PC-9 (cell line): ENCODE measurements around the gene DCAF15. TPM values are rescaled to one million over a fixed set of nuclear protein-coding genes. Genes with fewer than 3 reads are reported as not detected.
"Not testable (repeated sequence)": the region's sequence is repeated elsewhere in the genome, so short reads cannot be mapped to it uniquely, and the experiment has no call there.

ENCODE experiments used
- BruUV-seq: library from RNA; stranded (reverse); fragments of 400-500 nt; replicated peaks from 2 replicates; lab custom pipeline; 2021; lab: Mats Ljungman, UMichigan
- CTCF ChIA-PET: fragments of 300-600 bp; sonication (Branson Sonifier 250); formaldehyde crosslinking; loops from one replicate; lab custom pipeline; 2022; ENCODE audit warnings: antibody characterized with exemption; lab: Charles Lee
- POLR2A ChIA-PET: fragments of 300-600 bp; sonication (Branson Sonifier 250); formaldehyde crosslinking; loops from one replicate; lab custom pipeline; 2022; ENCODE audit warnings: antibody characterized with exemption; ENCODE audit not compliant: unreplicated experiment; lab: Charles Lee
- DNase-seq, 2 experiments: peaks; one replicate each; pipeline versions ENCODE4 v3.0.0 to v3.0.0-alpha.2; 2015 to 2022; ENCODE audit warnings: mixed read lengths in 1 of 2
- H2AFZ ChIP-seq: fragments of 200-600 bp; sonication (generic); 2 replicates; pipeline ENCODE4 v1.8.1; 2017; ENCODE audit warnings: antibody characterized with exemption
- H3F3A ChIP-seq: fragments of 200-600 bp; sonication (generic); 2 replicates; pipeline ENCODE4 v1.8.1; 2017; ENCODE audit warnings: antibody characterized with exemption, mild to moderate bottlenecking, low read depth; ENCODE audit not compliant: insufficient read depth
- H3K27ac ChIP-seq: fragments of 200-600 bp; sonication (generic); 2 replicates; pipeline ENCODE4 v1.6.1; 2016; ENCODE audit warnings: mixed run types
- H3K27me3 ChIP-seq: fragments of 200-600 bp; sonication (generic); 2 replicates; pipeline ENCODE4 v1.6.1; 2016; ENCODE audit warnings: low read depth, mixed run types; ENCODE audit not compliant: insufficient read depth
- H3K36me3 ChIP-seq: fragments of 200-600 bp; sonication (generic); 2 replicates; pipeline ENCODE4 v1.6.1; 2016; ENCODE audit warnings: low read depth, mixed run types
- H3K4me1 ChIP-seq: fragments of 200-600 bp; sonication (generic); replicated peaks from 2 replicates; pipeline ENCODE4 v1.6.1; 2016; ENCODE audit warnings: mixed run types; ENCODE audit not compliant: insufficient read depth
- H3K4me2 ChIP-seq: fragments of 200-600 bp; sonication (generic); 2 replicates; pipeline ENCODE4 v1.6.1; 2017; ENCODE audit warnings: mixed run types
- H3K4me3 ChIP-seq: fragments of 200-600 bp; sonication (generic); 2 replicates; pipeline ENCODE4 v1.6.1; 2016; ENCODE audit warnings: mixed run types
- H3K79me2 ChIP-seq: fragments of 200-600 bp; sonication (generic); 2 replicates; pipeline ENCODE4 v1.6.1; 2017; ENCODE audit warnings: low read depth, mixed run types
- H3K9me2 ChIP-seq: fragments of 200-600 bp; sonication (generic); 2 replicates; pipeline ENCODE4 v1.8.1; 2017; ENCODE audit warnings: mild to moderate bottlenecking; ENCODE audit not compliant: insufficient read depth
- H3K9me3 ChIP-seq: fragments of 200-600 bp; sonication (generic); 2 replicates; pipeline ENCODE4 v1.8.1; 2016; ENCODE audit warnings: low read depth; ENCODE audit not compliant: insufficient read depth
- H4K20me1 ChIP-seq: fragments of 200-600 bp; sonication (generic); 2 replicates; pipeline ENCODE4 v1.8.1; 2017; ENCODE audit not compliant: insufficient read depth
- CTCF ChIP-seq: fragments of 200-600 bp; sonication (generic); conservative IDR thresholded peaks from 2 replicates; pipeline ENCODE4 v1.6.1; 2017; ENCODE audit warnings: mixed run types, antibody characterized with exemption, mild to moderate bottlenecking, moderate library complexity
- EZH2 ChIP-seq: fragments of 200-600 bp; sonication (generic); IDR thresholded peaks from 2 replicates; pipeline ENCODE4 v1.8.0; 2017; ENCODE audit warnings: antibody characterized with exemption, low read depth
- intact Hi-C: fragments of 100-400 bp; cut with micrococcal nuclease; formaldehyde crosslinking; loops from one replicate; pipeline ENCODE4 v1.10.0; 2022; ENCODE audit not compliant: unreplicated experiment
- total RNA-seq: library from RNA; stranded (reverse); gene quantifications from 2 replicates; pipeline ENCODE4 v1.2.3, GENCODE V29; 2021

Gene DCAF15
- total RNA-seq, 1 experiment from 2014 or later: 35.3 TPM

- H3K36me3 ChIP-seq: no peaks in the 10 kb centered on the region
- no peaks in the 10 kb centered on the region for H3K4me1 ChIP-seq
- no peak overlapping the region for H3K27ac ChIP-seq
- no peak overlapping the region for H2AFZ ChIP-seq
- no peak for TF ChIP-seq CTCF
- no peak for TF ChIP-seq EZH2
- H3K27me3 ChIP-seq: no peaks in the 10 kb centered on the region
- no peaks in the 10 kb centered on the region for H3K9me2 ChIP-seq
- intact Hi-C loops: no loop called here
- ChIA-PET POLR2A (no interaction called here), CTCF (no interaction called here)
- no peaks in the 10 kb centered on the region for H4K20me1 ChIP-seq
- H3F3A ChIP-seq: peaks cover 24% of the 10 kb centered on the region
- BruUV-seq: no TSS peak
- H3K4me3 ChIP-seq: no peak overlapping the region
- no peak for DNase-seq
- no peak overlapping the region for H3K4me2 ChIP-seq
- no peaks in the 10 kb centered on the region for H3K9me3 ChIP-seq
- no peaks in the 10 kb centered on the region for H3K79me2 ChIP-seq
Observed at GRCh38 chr19:13972368-13973155, 20.3 kb downstream of the DCAF15 start.

GRCh38 chr19:13973479-13973878 is 21.2 kb downstream of the DCAF15 start:
- BruUV-seq, H4K20me1 ChIP-seq, H2AFZ ChIP-seq, DNase-seq, H3K4me2 ChIP-seq, CTCF ChIA-PET, H3K9me3 ChIP-seq, POLR2A ChIA-PET, intact Hi-C loops, H3K9me2 ChIP-seq, H3K27me3 ChIP-seq, H3K36me3 ChIP-seq, H3K79me2 ChIP-seq, H3K4me3 ChIP-seq, H3K27ac ChIP-seq, H3K4me1 ChIP-seq: not testable (repeated sequence)
- H3F3A ChIP-seq: peaks cover 24% of the 10 kb centered on the region

GRCh38 chr19:13974073-13974472 is 21.8 kb downstream of the DCAF15 start:
- Histone ChIP-seq H3F3A (peaks cover 24% of the 10 kb centered on the region), H3K9me3 (no peaks in the 10 kb centered on the region), H3K4me3 (no peak overlapping the region), H2AFZ (no peak overlapping the region), H3K27me3 (no peaks in the 10 kb centered on the region), H3K79me2 (no peaks in the 10 kb centered on the region), H4K20me1 (no peaks in the 10 kb centered on the region), H3K36me3 (no peaks in the 10 kb centered on the region), H3K27ac (no peak overlapping the region), H3K4me2 (no peak overlapping the region), H3K4me1 (no peaks in the 10 kb centered on the region), H3K9me2 (no peaks in the 10 kb centered on the region)
- intact Hi-C loops: no loop called here
- POLR2A ChIA-PET: no interaction called here
- no TSS peak for BruUV-seq
- CTCF ChIA-PET: no interaction called here
- no peak for DNase-seq
- TF ChIP-seq EZH2: no peak
- no peak for TF ChIP-seq CTCF
